GM21825 (cell line): ENCODE results near the gene RPS2.
"Not testable (repeated sequence)": the region's sequence is repeated elsewhere in the genome, so short reads cannot be mapped to it uniquely, and the experiment has no call there.

ENCODE experiments used
- ATAC-seq: cut with Tn5 transposase; IDR thresholded peaks from one replicate; pipeline ENCODE4 v1.9.1; 2021; ENCODE audit warnings: mild to moderate bottlenecking, moderate library complexity; ENCODE audit not compliant: unreplicated experiment

The RPS2 gene

GRCh38 chr16:1942810-1943726 is 21.6 kb downstream of the RPS2 start, which contains the start of gene MSRB1:
Gene MSRB1, minus strand, starts transcription at chr16:1943199. Its CDS starts 43 bp downstream, at chr16:1943156.
- ATAC-seq, result peak; percentile 89

GRCh38 chr16:1942047-1942809 is 22.4 kb downstream of the RPS2 start:
- ATAC-seq, result no peak

- no peak for ATAC-seq
Observed at GRCh38 chr16:1941162-1942046, 23.2 kb downstream of the RPS2 start.

GRCh38 chr16:1940273-1941161 is 24.1 kb downstream of the RPS2 start:
- ATAC-seq, result no peak

GRCh38 chr16:1939833-1940232 is 24.8 kb downstream of the RPS2 start:
- not testable (repeated sequence) for ATAC-seq

- ATAC-seq, result no peak
Observed at GRCh38 chr16:1938910-1939309, 25.7 kb downstream of the RPS2 start.

- ATAC-seq, result no peak
Observed at GRCh38 chr16:1938316-1938715, 26.3 kb downstream of the RPS2 start.

- ATAC-seq, result no peak
Observed at GRCh38 chr16:1936945-1937479, 27.6 kb downstream of the RPS2 start.

GRCh38 chr16:1933097-1933661 is 31.4 kb downstream of the RPS2 start:
- no peak for ATAC-seq

GRCh38 chr16:1932050-1933028 is 32.3 kb downstream of the RPS2 start:
- ATAC-seq, result no peak

GRCh38 chr16:1930338-1930720 is 34.3 kb downstream of the RPS2 start:
- no peak for ATAC-seq

- peak; percentile 90 for ATAC-seq
Observed at GRCh38 chr16:1929578-1930337, 34.9 kb downstream of the RPS2 start.

GRCh38 chr16:1929105-1929504 is 35.5 kb downstream of the RPS2 start:
- no peak for ATAC-seq

GRCh38 chr16:1926271-1926670 is 38.4 kb downstream of the RPS2 start:
- ATAC-seq, result no peak

- ATAC-seq, result no peak
Observed at GRCh38 chr16:1924095-1924494, 40.5 kb downstream of the RPS2 start.

GRCh38 chr16:1923299-1924034 is 41.2 kb downstream of the RPS2 start:
- ATAC-seq, result no peak

- no peak for ATAC-seq
Observed at GRCh38 chr16:1922357-1922756, 42.3 kb downstream of the RPS2 start.
